ENCODE data around the gene OPTC.
"Not testable (repeated sequence)": the region's sequence is repeated elsewhere in the genome, so short reads cannot be mapped to it uniquely, and the experiment has no call there.

The OPTC gene

GRCh38 chr1:203493901-203494300, at the start of gene OPTC:
Gene OPTC, plus strand, starts transcription at chr1:203494153. Its CDS starts 1,853 bp downstream, at chr1:203496006.
- no peak for DNase-seq (ENCODE audit: low spot score)

GRCh38 chr1:203444171-203444576, 49.8 kb upstream of the OPTC start:
- no peak for DNase-seq (ENCODE audit: low spot score)

GRCh38 chr1:203447151-203447550, 46.8 kb upstream of the OPTC start:
- DNase-seq (ENCODE audit: low spot score) = no peak

- not testable (repeated sequence) for DNase-seq (ENCODE audit: low spot score)
Observed at GRCh38 chr1:203447598-203447997, 46.4 kb upstream of the OPTC start.

- no peak for DNase-seq (ENCODE audit: low spot score)
Observed at GRCh38 chr1:203448521-203449061, 45.4 kb upstream of the OPTC start.

GRCh38 chr1:203450001-203450400, 44.0 kb upstream of the OPTC start:
- DNase-seq (ENCODE audit: low spot score) = no peak

- peak; percentile 34 for DNase-seq (ENCODE audit: low spot score)
Observed at GRCh38 chr1:203450479-203451149, 43.3 kb upstream of the OPTC start.

GRCh38 chr1:203451836-203452784, 41.8 kb upstream of the OPTC start:
- no peak for DNase-seq (ENCODE audit: low spot score)

GRCh38 chr1:203453016-203453415, 40.9 kb upstream of the OPTC start:
- DNase-seq (ENCODE audit: low spot score) = no peak

GRCh38 chr1:203453616-203454015, 40.3 kb upstream of the OPTC start:
- no peak for DNase-seq (ENCODE audit: low spot score)

GRCh38 chr1:203454986-203455471, 38.9 kb upstream of the OPTC start:
- no peak for DNase-seq (ENCODE audit: low spot score)

GRCh38 chr1:203455706-203456105, 38.2 kb upstream of the OPTC start:
- DNase-seq (ENCODE audit: low spot score) = no peak

GRCh38 chr1:203456577-203456976, 37.4 kb upstream of the OPTC start:
- no peak for DNase-seq (ENCODE audit: low spot score)

GRCh38 chr1:203458078-203458477, 35.9 kb upstream of the OPTC start:
- no peak for DNase-seq (ENCODE audit: low spot score)

- DNase-seq (ENCODE audit: low spot score) = no peak
Observed at GRCh38 chr1:203459671-203460201, 34.2 kb upstream of the OPTC start.

- no peak for DNase-seq (ENCODE audit: low spot score)
Observed at GRCh38 chr1:203461717-203462116, 32.2 kb upstream of the OPTC start.

- no peak for DNase-seq (ENCODE audit: low spot score)
Observed at GRCh38 chr1:203462143-203462542, 31.8 kb upstream of the OPTC start.

- DNase-seq (ENCODE audit: low spot score) = no peak
Observed at GRCh38 chr1:203462878-203463277, 31.1 kb upstream of the OPTC start.

- DNase-seq (ENCODE audit: low spot score) = no peak
Observed at GRCh38 chr1:203463469-203464062, 30.4 kb upstream of the OPTC start.

- DNase-seq (ENCODE audit: low spot score) = no peak
Observed at GRCh38 chr1:203464226-203464625, 29.7 kb upstream of the OPTC start.

GRCh38 chr1:203464743-203465142, 29.2 kb upstream of the OPTC start:
- no peak for DNase-seq (ENCODE audit: low spot score)

GRCh38 chr1:203465146-203465798, 28.7 kb upstream of the OPTC start:
- DNase-seq (ENCODE audit: low spot score) = no peak
